SKM-1 treated with dmso at 0.1 percent for 144 hours (cell line): ENCODE measurements around the gene GPSM1.
"Not testable (repeated sequence)": the region's sequence is repeated elsewhere in the genome, so short reads cannot be mapped to it uniquely, and the experiment has no call there.

Source experiments
- DNase-seq: peaks from one replicate; lab custom pipeline; 2025; ENCODE audit not compliant: unreplicated experiment; lab: John Stamatoyannopoulos, UW

Gene GPSM1

DNA sequence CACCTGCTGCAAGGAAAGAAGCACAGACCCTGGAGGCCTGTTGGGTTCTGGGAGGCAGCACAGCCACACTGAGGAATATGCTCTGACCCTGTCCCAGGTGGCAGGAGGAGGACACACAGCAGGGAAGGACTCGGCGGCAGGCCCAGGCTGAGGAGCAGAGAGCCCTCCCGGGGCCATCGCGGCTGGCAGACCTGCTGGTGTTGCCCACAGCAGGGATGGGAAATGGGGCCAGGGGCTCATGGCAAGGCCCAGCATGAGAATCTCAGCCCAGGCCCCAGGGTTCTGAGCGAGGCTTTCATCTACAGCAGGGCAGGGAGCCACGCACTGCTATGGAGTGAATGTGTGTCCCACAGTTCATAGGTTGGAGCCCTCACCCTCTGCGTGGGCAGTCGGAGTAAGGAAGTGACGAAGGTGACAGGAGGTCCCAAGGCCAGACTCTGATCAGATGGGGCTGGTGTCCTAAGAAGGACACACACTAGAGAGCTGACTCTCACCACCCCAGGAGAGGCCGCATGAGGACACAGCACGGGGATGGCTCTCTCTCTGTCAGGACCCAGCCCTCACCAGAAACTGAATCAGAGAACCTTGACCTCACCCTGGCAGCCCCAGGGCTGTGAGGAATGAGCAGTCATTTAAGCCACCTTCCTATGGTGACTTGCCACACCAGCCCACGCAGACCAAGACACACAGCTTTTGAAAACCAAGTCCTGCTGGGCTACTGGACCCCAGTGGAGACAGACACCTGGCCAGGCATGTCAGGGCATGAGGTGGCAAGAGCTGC lies 10.3 kb upstream of the GPSM1 start:
- no peak for DNase-seq

- no peak for DNase-seq
Observed at GRCh38 chr9:136317695-136318094, 9.6 kb upstream of the GPSM1 start.

- no peak for DNase-seq
Observed at GRCh38 chr9:136318111-136318775, 9.1 kb upstream of the GPSM1 start.

- no peak for DNase-seq
Observed at GRCh38 chr9:136318776-136319241, 8.5 kb upstream of the GPSM1 start.

DNA sequence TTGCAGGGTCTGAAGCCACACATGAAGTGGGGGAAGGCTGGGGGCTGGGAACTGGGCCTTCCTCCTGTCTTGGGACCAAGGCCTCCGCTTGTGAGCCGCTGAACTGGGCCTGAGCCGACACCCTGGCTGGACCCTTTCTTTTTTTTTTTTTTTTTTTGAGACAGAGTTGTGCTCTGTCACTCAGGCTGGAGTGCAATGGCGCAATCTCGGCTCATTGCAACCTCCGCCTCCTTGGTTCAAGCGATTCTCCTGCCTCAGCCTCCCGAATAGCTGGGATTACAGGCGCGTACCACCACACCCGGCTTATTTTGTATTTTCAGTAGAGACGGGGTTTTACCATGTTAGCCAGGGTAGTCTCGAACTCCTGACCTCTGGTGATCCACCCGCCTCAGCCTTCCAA lies 8.1 kb upstream of the GPSM1 start:
- DNase-seq: not testable (repeated sequence)

DNA sequence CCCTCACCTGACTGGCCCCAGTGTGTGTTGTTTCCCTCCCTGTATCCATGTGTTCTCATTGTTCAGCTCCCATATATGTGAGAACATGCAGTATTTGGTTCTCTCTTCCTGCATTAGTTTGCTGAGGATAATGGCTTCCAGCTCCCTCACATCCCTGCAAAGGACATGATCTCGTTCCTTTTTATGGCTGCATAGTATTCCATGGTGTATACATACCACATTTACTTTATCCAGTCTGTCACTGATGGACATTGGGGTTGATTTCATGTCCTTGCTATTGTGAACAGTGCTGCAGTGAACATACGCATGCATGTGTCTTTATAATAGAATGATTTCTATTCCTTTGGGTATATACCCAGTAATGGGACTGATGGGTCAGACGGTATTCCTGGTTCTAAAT lies 7.4 kb upstream of the GPSM1 start:
- DNase-seq: not testable (repeated sequence)

GRCh38 chr9:136320972-136321371 lies 6.4 kb upstream of the GPSM1 start:
- not testable (repeated sequence) for DNase-seq

DNA sequence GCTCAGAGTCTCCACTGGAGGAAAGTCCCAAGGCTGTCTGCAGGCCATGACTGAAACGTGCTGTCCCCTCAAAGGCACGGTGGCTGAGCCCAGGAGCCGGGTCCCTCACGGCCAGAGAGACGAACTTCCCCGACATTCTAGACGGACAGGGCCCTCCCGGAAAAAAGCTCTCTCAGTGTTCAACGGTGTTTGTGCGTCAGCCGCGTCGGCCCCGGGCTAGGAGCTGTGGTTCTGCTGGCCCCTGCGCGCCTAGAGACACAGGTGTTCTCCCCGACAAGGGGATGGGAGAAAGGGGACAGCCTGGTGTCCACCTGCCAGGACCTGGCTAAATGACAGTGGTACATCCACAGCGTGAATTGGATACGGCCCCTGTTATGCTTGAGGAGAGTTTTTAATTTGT lies 5.8 kb upstream of the GPSM1 start:
- no peak for DNase-seq

DNA sequence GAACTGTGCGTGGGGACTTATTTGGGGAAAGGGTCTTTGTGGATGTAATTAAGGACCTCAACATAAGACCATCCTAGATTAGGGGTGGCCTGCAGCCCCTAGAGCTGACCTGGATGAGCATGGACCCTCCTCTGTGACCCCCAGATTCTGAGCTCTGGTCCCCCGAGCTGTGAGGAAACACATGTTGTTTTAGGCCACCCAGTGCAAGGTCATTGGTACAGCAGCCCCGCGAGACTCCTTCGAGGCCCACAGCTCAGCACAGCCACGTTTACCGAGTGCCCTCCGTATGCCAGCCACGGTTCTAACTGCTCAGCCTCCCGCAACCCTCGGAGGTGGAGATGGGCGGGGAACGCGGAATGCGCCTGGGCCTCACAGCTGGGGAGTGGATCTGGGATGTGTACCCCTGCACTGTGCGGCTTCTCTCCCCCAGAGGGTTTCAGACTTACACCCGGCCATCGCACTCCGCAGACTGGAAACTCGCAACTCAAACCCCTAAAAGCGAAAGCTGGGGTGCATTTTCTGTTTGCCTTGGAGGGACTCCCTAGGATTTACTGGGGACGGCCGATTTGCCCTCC lies 4.5 kb upstream of the GPSM1 start:
- DNase-seq: no peak

- no peak for DNase-seq
Observed at GRCh38 chr9:136323371-136323789, 4.0 kb upstream of the GPSM1 start.

DNA sequence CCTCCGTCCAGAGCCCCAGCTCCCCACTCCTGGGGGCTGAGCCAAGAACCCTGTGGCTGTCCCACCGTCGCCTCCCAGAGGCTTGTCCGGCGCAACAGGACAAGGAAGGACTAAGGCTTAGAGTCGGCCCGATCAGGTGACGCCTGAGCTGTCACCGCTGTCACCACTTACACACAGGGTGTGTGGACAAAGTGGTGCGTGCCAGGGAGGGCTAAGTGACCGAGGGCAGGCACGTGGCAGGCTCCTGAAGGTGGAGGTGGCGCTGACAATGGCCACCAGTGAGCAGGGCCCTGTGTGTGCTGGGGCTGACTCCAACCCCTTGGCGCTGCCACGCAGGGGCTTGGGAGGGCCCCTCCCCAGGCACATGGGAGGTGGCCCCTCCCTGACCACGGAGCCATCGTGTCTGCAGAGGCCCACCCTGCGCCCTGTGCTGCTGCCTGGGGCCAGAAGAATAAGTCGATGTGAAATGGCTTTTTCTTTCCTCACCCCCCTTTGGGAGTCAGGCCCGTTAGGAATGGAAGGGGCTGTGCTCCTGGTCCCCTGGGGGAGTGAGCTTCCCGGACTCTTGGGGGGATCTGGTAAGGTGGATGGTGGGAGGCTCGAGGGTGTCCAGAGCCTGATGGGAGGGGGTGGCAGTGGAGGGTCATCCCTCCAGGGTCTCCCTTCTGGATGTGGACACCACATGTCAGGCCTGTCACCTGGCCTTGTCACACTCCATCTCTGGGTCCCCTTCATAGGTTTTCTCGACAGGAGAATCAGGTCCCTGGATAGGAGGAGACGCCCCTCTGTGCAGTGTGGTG lies 2.6 kb upstream of the GPSM1 start:
- DNase-seq: no peak

- no peak for DNase-seq
Observed at GRCh38 chr9:136325358-136325757, 2.0 kb upstream of the GPSM1 start.

DNA sequence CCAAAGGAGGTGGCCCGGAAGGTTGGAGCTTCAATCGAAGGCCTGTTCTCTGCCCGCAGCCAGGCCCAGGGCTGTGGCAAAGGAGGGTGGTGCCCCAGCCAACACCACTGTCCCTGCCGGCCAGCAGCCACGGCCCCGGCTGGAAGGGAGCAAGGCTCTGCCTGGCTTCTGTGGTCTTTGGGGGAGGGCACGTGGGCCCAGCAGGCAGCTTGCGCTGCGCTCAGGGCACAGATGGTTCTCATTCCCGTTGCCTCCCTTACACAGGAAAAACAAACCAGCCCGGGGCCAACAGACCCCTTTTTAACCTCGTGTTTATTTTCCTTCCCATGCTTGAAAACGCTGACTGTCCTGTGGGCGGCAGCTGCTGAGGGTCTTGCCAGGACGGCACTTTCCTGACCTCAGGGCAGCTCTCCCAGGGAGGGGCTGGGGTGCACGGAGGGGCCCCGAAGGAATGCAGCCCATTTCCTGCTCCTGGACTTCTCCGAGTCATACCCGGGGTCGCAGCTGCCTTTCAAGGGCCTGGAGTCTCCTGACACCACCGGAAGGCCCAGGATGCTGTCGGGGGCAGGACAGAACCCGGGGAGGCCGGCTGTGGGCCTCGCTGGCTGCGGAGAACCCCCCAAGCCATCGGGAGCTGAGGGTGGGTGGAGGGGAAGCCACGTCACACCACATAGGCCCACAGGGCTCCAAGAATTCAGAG lies 1.1 kb upstream of the GPSM1 start:
- DNase-seq: no peak

- no peak for DNase-seq
Observed at GRCh38 chr9:136326761-136327303, 507 bp upstream of the GPSM1 start.

DNA sequence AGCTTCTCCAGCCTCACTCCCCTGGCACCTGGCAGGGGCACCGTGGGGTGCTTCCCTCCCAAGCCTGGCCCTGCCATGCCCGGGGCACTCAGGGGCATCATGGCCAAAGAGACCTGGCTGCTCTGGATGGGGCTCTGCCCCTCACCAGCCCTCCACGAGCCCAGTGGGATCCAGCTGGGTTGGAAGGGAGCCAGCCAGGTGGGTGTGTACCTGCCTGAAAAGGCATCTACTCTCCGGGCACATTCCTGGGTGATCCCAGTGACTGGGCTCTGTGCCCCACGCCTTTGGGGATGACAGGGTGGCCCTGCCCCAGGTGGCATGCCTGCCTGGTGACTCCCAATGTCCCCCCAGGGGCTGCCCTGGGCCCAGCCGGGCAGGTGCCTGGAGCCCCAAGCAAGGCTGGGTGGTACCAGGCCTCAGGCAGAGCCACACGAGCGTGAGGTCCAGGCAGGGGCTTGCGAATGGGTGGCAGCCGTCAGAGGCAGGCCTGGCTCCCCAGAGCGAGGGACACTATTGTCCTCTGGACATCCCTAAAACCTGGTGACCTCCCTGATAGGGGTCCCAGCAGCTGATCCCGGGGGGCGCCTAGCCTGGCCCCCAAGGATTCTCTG lies 777 bp downstream of the GPSM1 start:
- DNase-seq: no peak

DNA sequence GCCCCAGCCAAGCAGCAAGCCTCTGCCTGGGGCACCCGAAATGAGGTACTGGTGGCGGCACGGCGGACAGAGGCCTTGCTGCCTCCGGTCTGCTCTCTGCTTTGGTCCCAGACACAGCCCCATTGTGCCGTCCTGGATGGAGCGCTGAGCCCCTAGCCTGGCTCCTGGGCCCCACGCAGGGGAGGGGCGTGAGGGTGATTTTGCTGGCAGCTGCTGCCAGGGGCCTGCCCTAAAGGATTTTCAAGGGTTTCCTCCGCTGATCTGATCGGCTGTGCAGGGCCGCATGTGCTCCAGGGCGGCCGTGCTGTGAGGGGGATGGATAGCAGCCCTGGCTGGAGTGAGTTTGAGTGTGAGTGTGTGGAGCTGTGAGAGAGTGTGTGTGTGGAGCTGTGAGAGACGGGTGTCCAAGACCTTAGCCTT lies 1.3 kb downstream of the GPSM1 start:
- no peak for DNase-seq

- no peak for DNase-seq
Observed at GRCh38 chr9:136329211-136329627, 1.9 kb downstream of the GPSM1 start.

DNA sequence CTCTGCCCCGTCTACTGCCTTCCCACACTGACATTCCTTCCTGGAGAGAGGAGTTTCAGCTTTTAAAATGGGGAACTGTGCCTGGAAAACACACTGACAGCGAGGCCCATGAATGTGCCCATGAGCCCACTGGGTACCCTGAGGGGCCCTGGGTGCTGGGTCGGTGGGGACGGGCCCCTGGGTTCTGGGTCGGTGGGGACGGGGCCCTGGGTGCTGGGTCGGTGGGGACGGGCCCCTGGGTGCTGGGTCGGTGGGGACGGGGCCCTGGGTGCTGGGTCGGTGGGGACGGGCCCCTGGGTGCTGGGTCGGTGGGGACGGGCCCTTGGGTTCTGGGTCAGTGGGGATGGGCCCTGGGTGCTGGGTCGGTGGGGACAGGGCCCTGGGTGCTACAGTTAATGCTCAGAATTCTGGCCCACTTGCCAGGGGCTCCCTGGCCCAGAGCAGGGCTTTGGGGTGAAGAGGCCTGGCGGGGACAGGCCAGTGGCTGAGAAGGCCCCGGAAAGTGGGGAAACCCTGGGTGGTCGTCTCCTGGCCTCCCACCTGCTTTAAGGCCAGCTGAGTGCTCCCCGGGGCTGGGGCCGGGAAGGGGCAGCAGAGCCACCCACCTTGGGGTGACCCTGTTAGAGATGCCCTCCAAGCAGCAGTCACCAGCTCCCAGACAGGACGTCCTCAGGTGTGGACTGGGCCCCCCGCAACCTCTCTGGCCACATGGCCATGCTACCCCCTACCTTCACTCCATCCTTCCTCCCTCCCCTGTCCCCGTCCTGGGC lies 2.5 kb downstream of the GPSM1 start:
- no peak for DNase-seq

- no peak for DNase-seq
Observed at GRCh38 chr9:136330406-136330990, 3.2 kb downstream of the GPSM1 start.
